Loucy (cell line): Measurements from ENCODE around the gene ZSWIM2.
"Not testable (repeated sequence)": the region's sequence is repeated elsewhere in the genome, so short reads cannot be mapped to it uniquely, and the experiment has no call there.

Experiments used
- H2AFZ ChIP-seq: fragments of 200-600 bp; sonication (generic); 2 replicates; pipeline ENCODE4 v1.6.0; 2016; ENCODE audit warnings: antibody characterized with exemption, mild to moderate bottlenecking, low read length, moderate library complexity
- H3F3A ChIP-seq: fragments of 200-600 bp; 2 replicates; pipeline ENCODE4 v1.6.0; 2016; ENCODE audit warnings: antibody characterized with exemption, low read depth, mild to moderate bottlenecking
- H3K27me3 ChIP-seq: fragments of 200-600 bp; sonication (generic); 2 replicates; pipeline ENCODE4 v1.6.1; 2014; ENCODE audit warnings: low read length, mild to moderate bottlenecking; ENCODE audit not compliant: insufficient read depth, poor library complexity, severe bottlenecking
- H3K36me3 ChIP-seq: fragments of 200-600 bp; sonication (generic); 2 replicates; pipeline ENCODE4 v1.6.1; 2016; ENCODE audit warnings: low read length; ENCODE audit not compliant: insufficient read depth
- H3K4me1 ChIP-seq: fragments of 200-600 bp; sonication (generic); 2 replicates; pipeline ENCODE4 v1.5.1; 2014; ENCODE audit warnings: low read length, mild to moderate bottlenecking; ENCODE audit not compliant: insufficient read depth, poor library complexity, severe bottlenecking
- H3K4me2 ChIP-seq: fragments of 200-600 bp; sonication (generic); 2 replicates; pipeline ENCODE4 v1.6.0; 2014; ENCODE audit warnings: antibody characterized with exemption, low read length, low read depth, mild to moderate bottlenecking; ENCODE audit not compliant: poor library complexity, severe bottlenecking
- H3K4me3 ChIP-seq: fragments of 200-600 bp; sonication (generic); 2 replicates; pipeline ENCODE4 v1.5.1; 2014; ENCODE audit warnings: low read length, mild to moderate bottlenecking, mixed read lengths; ENCODE audit not compliant: poor library complexity, severe bottlenecking
- H3K79me2 ChIP-seq: fragments of 200-600 bp; sonication (generic); 2 replicates; pipeline ENCODE4 v1.6.1; 2014; ENCODE audit warnings: low read length; ENCODE audit not compliant: insufficient read depth
- H3K9ac ChIP-seq: fragments of 200-600 bp; sonication (generic); 2 replicates; pipeline ENCODE4 v1.6.0; 2014; ENCODE audit warnings: mild to moderate bottlenecking, low read depth, low read length, moderate library complexity; ENCODE audit not compliant: poor library complexity, severe bottlenecking
- H3K9me2 ChIP-seq: fragments of 200-600 bp; sonication (generic); replicated peaks from 2 replicates; pipeline ENCODE4 v1.6.1; 2016; ENCODE audit warnings: low read depth, low read length, mixed read lengths
- H3K9me3 ChIP-seq: fragments of 200-600 bp; sonication (generic); 2 replicates; pipeline ENCODE4 v1.6.1; 2014; ENCODE audit warnings: mild to moderate bottlenecking, antibody characterized with exemption, low read length, low read depth; ENCODE audit not compliant: insufficient read depth
- H4K20me1 ChIP-seq: fragments of 200-600 bp; sonication (generic); 2 replicates; pipeline ENCODE4 v1.6.0; 2014; ENCODE audit warnings: antibody characterized with exemption, low read length, mild to moderate bottlenecking; ENCODE audit not compliant: insufficient read depth, poor library complexity, severe bottlenecking
- EZH2phosphoT487 ChIP-seq: fragments of 200-600 bp; IDR thresholded peaks from 2 replicates; pipeline ENCODE4 v1.6.1; 2018; ENCODE audit warnings: antibody characterized with exemption, mild to moderate bottlenecking, moderate library complexity, borderline replicate concordance
- TF ChIP-seq, protein P1 (sequence below): fragments of 200-600 bp; sonication (generic); conservative IDR thresholded peaks from 2 replicates; pipeline ENCODE4 v1.5.1; 2014; ENCODE audit warnings: mild to moderate bottlenecking, antibody characterized with exemption, low read length

Gene ZSWIM2, protein sequence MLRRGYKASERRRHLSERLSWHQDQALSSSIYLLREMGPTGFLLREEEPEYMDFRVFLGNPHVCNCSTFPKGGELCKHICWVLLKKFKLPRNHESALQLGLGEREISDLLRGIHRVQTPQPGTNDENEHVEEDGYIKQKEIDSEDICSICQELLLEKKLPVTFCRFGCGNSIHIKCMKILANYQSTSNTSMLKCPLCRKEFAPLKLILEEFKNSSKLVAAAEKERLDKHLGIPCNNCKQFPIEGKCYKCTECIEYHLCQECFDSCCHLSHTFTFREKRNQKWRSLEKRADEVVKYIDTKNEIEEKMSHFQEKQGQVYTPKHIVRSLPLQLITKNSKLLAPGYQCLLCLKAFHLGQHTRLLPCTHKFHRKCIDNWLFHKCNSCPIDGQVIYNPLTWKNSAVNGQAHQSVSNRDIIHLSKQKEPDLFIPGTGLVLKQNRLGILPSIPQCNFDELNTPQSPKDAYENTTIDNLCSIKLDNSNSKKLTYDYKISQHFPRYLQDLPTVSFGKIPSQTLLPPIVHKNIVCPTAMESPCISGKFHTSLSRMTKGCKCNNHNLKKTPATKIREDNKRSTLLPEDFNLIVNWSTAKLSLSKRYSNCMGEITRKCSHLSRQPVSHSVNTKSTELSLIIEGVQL

DNA sequence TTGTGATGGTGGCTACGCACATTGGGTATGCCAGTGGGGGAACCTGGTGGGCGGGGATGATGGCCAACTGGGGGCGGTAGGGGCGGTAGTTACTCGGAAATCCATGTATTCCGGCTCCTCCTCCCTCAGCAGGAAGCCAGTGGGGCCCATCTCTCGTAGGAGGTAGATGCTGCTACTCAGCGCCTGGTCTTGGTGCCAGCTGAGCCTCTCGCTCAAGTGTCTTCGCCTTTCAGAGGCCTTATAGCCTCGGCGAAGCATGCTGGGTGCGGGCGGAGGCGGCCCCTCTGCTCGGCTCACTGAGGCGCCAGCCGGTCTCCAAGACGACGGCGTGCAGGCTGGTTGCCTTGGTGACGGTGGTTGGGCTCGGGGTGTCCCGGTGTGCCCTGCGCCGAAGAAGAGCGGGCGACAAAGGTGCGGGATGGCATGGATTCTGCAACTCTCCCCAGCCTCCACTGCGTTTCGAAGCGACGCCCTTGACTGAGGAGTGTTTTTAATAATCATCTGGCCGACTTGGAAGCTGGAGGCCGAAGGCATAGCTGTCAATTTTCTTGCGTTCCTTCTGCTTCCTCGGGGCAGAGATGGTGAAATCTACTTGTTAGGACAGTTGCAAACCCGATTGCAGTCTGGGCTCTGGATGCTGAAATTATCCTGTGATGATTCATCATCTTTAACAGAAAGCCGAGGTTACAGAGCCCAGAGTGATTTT is at the start of gene ZSWIM2:
TSS of gene ZSWIM2 (minus strand) at position 298 of the 706 bp plus-strand sequence. CDS start at position 258, 40 bp downstream.
- Histone ChIP-seq H3K9me3 (no peaks in the 10 kb centered on the region), H3K27me3 (no peaks in the 10 kb centered on the region), H3K4me2 (no peak within 1 kb of the TSS), H2AFZ (no peak within 1 kb of the TSS), H3K9me2 (0 out of 2 replicates have a peak, but pooled peaks cover 4% of the 10 kb centered on the region), H3K4me1 (no peaks in the 10 kb centered on the region), H3K4me3 (no peak within 1 kb of the TSS), H3K9ac (no peak within 1 kb of the TSS), H3F3A (no peaks in the 10 kb centered on the region), H4K20me1 (no peaks in the 10 kb centered on the region), H3K79me2 (no peaks in the 10 kb centered on the region), H3K36me3 (no peaks in the 10 kb centered on the region)
- TF ChIP-seq, protein P1, sequence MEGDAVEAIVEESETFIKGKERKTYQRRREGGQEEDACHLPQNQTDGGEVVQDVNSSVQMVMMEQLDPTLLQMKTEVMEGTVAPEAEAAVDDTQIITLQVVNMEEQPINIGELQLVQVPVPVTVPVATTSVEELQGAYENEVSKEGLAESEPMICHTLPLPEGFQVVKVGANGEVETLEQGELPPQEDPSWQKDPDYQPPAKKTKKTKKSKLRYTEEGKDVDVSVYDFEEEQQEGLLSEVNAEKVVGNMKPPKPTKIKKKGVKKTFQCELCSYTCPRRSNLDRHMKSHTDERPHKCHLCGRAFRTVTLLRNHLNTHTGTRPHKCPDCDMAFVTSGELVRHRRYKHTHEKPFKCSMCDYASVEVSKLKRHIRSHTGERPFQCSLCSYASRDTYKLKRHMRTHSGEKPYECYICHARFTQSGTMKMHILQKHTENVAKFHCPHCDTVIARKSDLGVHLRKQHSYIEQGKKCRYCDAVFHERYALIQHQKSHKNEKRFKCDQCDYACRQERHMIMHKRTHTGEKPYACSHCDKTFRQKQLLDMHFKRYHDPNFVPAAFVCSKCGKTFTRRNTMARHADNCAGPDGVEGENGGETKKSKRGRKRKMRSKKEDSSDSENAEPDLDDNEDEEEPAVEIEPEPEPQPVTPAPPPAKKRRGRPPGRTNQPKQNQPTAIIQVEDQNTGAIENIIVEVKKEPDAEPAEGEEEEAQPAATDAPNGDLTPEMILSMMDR = no peak
- no peak for TF ChIP-seq EZH2phosphoT487

DNA sequence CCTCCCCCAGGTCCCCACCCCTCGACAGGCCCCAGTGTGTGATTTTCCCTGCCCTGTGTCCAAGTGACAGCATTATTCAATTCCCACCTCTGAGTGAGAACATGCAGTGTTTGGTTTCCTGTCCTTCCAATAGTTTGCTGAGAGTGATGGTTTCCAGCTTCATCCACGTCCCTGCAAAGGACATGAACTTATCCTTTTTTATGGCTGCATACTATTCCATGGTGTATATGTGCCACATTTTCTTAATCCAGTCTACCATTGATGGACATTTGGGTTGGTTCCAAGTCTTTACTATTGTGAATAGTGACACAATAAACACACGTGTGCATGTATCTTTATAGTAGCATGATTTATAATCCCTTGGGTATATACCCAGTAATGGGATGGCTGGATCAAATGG is 47.2 kb upstream of the ZSWIM2 start:
- H4K20me1 ChIP-seq, H3K4me3 ChIP-seq, H3K9ac ChIP-seq, H3K4me1 ChIP-seq, H3F3A ChIP-seq, H3K4me2 ChIP-seq, H3K36me3 ChIP-seq, H2AFZ ChIP-seq, H3K9me2 ChIP-seq, H3K9me3 ChIP-seq, H3K79me2 ChIP-seq, H3K27me3 ChIP-seq: not testable (repeated sequence)

DNA sequence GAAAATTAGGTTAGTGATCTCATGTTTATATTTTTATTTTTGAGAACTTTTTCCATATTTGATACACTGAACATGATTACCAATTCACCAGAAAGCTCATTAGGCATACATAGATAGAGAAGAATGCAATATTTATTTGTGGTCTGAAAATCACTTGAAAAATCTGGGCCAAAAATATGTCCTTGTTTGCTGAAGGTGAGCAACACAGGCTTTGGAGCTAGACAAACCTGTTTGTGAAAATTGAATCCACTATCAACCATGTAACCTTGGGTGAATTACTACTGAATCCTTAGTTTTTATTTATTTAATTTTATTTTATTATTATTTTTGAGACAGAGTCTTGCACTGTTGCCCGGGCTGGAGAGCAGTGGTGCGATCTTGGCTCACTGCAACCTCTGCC is 46.5 kb upstream of the ZSWIM2 start:
- no peak overlapping the region for H3K9ac ChIP-seq
- no peak overlapping the region for H2AFZ ChIP-seq
- H3K4me3 ChIP-seq = no peak overlapping the region
- no peaks in the 10 kb centered on the region for H3K79me2 ChIP-seq
- H3K27me3 ChIP-seq = no peaks in the 10 kb centered on the region
- H3K4me2 ChIP-seq = no peak overlapping the region
- no peak for TF ChIP-seq EZH2phosphoT487
- TF ChIP-seq, protein P1 = no peak
- no peaks in the 10 kb centered on the region for H3F3A ChIP-seq
- no peaks in the 10 kb centered on the region for H3K9me3 ChIP-seq
- no peaks in the 10 kb centered on the region for H4K20me1 ChIP-seq
- no peaks in the 10 kb centered on the region for H3K4me1 ChIP-seq
- no peaks in the 10 kb centered on the region for H3K36me3 ChIP-seq
- H3K9me2 ChIP-seq = no peaks in the 10 kb centered on the region
